Mucosa of descending colon (tissue), 3 donors: Measurements from ENCODE around the gene KRTAP10-11. TPM values are rescaled to one million over a fixed set of nuclear protein-coding genes. Genes with fewer than 3 reads are reported as not detected.

ENCODE experiments used
- ATAC-seq: fragments of 200-7000 bp; cut with Tn5 transposase; one replicate; pipeline ENCODE4 v1.9.1; 2020; ENCODE audit warnings: mild to moderate bottlenecking, moderate library complexity
- DNase-seq, 3 donors: peaks; one replicate each; pipeline ENCODE4 v3.0.0-alpha.2; 2020
- H3K36me3 ChIP-seq: fragments of 200-600 bp; one replicate; pipeline ENCODE4 v1.8.0; 2021; ENCODE audit warnings: low read depth, mild to moderate bottlenecking
- H3K4me1 ChIP-seq: fragments of 200-600 bp; one replicate; pipeline ENCODE4 v1.8.0; 2021; ENCODE audit warnings: low read depth, mild to moderate bottlenecking
- H3K4me3 ChIP-seq: fragments of 200-600 bp; one replicate; pipeline ENCODE4 v1.8.0; 2021; ENCODE audit warnings: mild to moderate bottlenecking
- H3K9me3 ChIP-seq: fragments of 200-600 bp; one replicate; pipeline ENCODE4 v1.8.0; 2021; ENCODE audit warnings: mild to moderate bottlenecking
- intact Hi-C, 2 donors: fragments of 100-400 bp; cut with DNase I in 1 of 2; cut with micrococcal nuclease in 1 of 2; formaldehyde crosslinking; loops; one replicate each; pipeline versions ENCODE4 v1.11.0 to v1.11.1; 2022; cut with DNase I, micrococcal nuclease
- total RNA-seq, 3 donors: library from RNA; stranded (reverse); fragmentation: NEBNext Ultra II Directional in 2 of 3; extraction: Animal tissue kit (Norgen Biotek cat#: 25700) in 2 of 3; gene quantifications; one replicate each; pipeline versions ENCODE4 v1.2.1 to v1.2.4, GENCODE V29; 2021 to 2023
- TF ChIP-seq, protein P1 (sequence below): fragments of 200-600 bp; IDR thresholded peaks from one replicate; pipeline ENCODE4 v1.8.0; 2022; ENCODE audit warnings: antibody characterized with exemption, mild to moderate bottlenecking
- donor health status: DM: no; HTN: no; CAD: no; lungs with moderate emphysema.
- donor health status: DM: no; HTN: no; CAD: no.
- donor health status: DM: no; HTN: yes; CAD: no.

The KRTAP10-11 gene
- total RNA-seq, 3 donors from 2014 or later, result not detected

DNA sequence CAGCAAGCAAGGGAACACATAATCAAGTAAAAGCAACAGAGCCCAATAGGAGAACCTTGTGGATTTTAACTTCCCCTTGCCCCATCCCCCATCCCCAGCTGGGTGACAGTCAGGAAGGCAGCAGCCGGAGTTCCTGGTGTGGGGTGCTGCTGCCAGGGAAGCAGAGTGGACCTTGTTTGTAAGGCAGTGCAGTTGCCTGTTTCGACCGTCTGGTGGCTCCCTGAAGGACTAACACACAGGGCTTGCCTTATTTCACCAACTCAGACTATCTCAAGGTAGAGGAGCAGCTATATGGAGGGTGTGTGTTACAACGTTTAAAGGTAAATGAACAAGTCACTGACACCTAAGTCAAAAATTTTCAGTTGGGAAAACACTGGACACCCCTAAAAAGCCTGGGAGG lies 27.7 kb upstream of the KRTAP10-11 start:
- DNase-seq (peak in 2 of 3 donors; percentile 41 to 44), ATAC-seq (peak; percentile 76)
- Histone ChIP-seq H3K36me3 (no peaks in the 10 kb centered on the region), H3K4me3 (no peak overlapping the region), H3K4me1 (peaks cover 4% of the 10 kb centered on the region), H3K9me3 (peaks cover 11% of the 10 kb centered on the region)
- intact Hi-C loops, result no loop called here
- TF ChIP-seq, protein P1, sequence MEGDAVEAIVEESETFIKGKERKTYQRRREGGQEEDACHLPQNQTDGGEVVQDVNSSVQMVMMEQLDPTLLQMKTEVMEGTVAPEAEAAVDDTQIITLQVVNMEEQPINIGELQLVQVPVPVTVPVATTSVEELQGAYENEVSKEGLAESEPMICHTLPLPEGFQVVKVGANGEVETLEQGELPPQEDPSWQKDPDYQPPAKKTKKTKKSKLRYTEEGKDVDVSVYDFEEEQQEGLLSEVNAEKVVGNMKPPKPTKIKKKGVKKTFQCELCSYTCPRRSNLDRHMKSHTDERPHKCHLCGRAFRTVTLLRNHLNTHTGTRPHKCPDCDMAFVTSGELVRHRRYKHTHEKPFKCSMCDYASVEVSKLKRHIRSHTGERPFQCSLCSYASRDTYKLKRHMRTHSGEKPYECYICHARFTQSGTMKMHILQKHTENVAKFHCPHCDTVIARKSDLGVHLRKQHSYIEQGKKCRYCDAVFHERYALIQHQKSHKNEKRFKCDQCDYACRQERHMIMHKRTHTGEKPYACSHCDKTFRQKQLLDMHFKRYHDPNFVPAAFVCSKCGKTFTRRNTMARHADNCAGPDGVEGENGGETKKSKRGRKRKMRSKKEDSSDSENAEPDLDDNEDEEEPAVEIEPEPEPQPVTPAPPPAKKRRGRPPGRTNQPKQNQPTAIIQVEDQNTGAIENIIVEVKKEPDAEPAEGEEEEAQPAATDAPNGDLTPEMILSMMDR, result peak; percentile 10

DNA sequence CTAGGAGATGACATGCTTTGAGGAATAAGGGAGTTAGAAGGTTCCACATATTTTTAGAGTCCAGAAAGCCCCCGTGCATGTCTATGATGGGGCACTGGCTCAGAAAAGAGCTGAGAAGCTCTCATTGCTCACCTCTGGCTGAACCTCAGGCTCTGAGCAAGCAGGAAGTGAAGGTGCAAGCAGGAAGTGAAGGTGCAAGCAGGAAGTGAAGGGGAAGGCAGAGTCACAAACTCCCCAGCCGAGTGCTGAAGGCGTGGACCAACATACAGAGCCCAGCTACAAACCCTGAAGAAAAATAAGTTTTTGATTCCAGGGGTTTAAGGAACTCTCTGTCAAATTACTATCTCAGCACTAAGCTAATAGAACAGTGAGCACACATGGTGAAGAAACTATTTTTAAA lies 27.3 kb upstream of the KRTAP10-11 start:
- no peak overlapping the region for H3K4me3 ChIP-seq
- intact Hi-C loops, result no loop called here
- peaks cover 14% of the 10 kb centered on the region for H3K9me3 ChIP-seq
- TF ChIP-seq, protein P1, result no peak
- no peaks in the 10 kb centered on the region for H3K36me3 ChIP-seq
- ATAC-seq, result peak; percentile 93
- DNase-seq, result peak in 1 of 3 donors; percentile 31
- peaks cover 4% of the 10 kb centered on the region for H3K4me1 ChIP-seq

DNA sequence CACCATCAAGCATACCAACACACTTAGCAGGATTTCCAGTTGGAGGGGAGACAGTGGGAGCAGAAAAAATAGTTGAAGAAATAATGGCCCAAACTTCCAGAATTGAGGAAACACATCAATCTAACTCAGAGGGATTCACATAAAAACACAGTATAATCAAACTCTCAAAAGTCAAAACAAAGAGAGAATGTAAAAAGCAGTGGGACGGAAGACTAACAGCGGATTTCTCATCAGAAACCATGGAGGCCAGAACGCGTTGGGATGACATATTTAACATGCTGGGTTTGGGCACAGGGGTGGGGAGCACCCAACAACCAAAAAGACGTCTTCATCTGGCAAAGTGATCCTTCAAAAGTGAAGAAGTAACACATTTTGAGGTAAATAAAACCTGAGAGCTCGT lies 26.3 kb upstream of the KRTAP10-11 start:
- TF ChIP-seq, protein P1, result no peak
- Histone ChIP-seq H3K36me3 (no peaks in the 10 kb centered on the region), H3K4me3 (no peak overlapping the region), H3K4me1 (peaks cover 4% of the 10 kb centered on the region), H3K9me3 (peaks cover 19% of the 10 kb centered on the region)
- DNase-seq (no peak), ATAC-seq (no peak)
- intact Hi-C loops, result no loop called here

DNA sequence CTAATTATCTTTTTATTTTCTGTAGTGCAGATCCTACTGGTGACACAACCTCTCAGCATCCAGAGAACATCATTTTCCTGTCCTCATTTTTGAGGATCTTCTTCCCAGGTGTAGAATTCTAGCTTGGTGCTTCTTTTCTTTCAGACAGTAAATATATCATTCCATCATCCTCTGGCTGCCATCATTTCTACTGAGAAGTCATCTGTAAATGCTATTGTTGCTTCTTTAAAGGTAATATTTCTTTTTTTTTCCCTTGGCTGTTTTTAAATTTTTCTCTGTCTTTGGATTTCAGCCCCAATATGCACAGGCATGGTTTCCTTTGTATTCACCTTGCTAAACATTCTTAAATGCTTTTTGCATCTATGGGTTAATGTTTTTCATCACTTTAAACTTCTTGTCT lies 22.6 kb upstream of the KRTAP10-11 start:
- TF ChIP-seq, protein P1, result no peak
- ATAC-seq (no peak), DNase-seq (no peak)
- intact Hi-C loops, result no loop called here
- peaks cover 4% of the 10 kb centered on the region for H3K4me1 ChIP-seq
- peaks cover 19% of the 10 kb centered on the region for H3K9me3 ChIP-seq
- no peaks in the 10 kb centered on the region for H3K36me3 ChIP-seq
- H3K4me3 ChIP-seq, result no peak overlapping the region

DNA sequence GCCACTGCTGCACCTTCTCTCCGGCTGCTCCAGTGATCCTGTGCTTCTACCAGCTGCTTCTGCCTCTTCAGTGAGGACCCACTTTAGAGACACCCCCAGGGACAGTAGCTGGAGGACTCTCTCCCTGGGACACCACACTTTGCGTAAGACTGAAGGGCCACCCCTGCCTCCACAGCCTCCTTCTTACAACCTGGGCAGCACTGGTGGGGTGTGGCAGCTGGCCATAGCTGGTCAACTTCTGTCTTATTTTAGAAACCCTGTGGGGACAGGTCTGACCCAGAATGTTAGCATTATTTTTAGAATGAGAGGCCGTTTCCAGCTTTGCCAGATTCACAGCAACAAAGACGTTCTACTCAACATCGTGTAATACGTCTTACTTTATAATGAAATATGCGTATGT lies 20.5 kb upstream of the KRTAP10-11 start:
- ATAC-seq, result no peak
- no peaks in the 10 kb centered on the region for H3K4me1 ChIP-seq
- intact Hi-C loops, result no loop called here

More for the DNA sequence above, 20.5 kb upstream of the KRTAP10-11 start:
- Histone ChIP-seq H3K4me3 (no peak overlapping the region), H3K36me3 (no peaks in the 10 kb centered on the region), H3K9me3 (peaks cover 14% of the 10 kb centered on the region)
- DNase-seq, result no peak
- TF ChIP-seq, protein P1, result no peak
